ENCODE measurements around the gene KLHDC1. TPM values are rescaled to one million over a fixed set of nuclear protein-coding genes. Genes with fewer than 3 reads are reported as not detected.

Gene KLHDC1
- total and polyA plus RNA-seq, 9 of the 15 experiments (the other 6 are each of a cell fraction or from before 2014, with no cell fraction given) = 0.08 to 0.41 (median 0.18) TPM

- TF ChIP-seq CREB5 (CRISPR knock-in tag; IDR thresholded peaks at IDR 0.05) = no peak
- no peak for TF ChIP-seq ATF2 (CRISPR knock-in tag; IDR thresholded peaks at IDR 0.05)
- TF ChIP-seq RBBP5 (IDR thresholded peaks at IDR 0.05; ENCODE audit: borderline replicate concordance, insufficient read depth, low read length, poor library complexity, severe bottlenecking) = peak; percentile 83
- no peak for TF ChIP-seq HINFP (tag; conservative IDR thresholded peaks at IDR 0.05; ENCODE audit: low read depth)
- TF ChIP-seq THAP7 (CRISPR knock-in tag; IDR thresholded peaks at IDR 0.05) = no peak
- no peak for TF ChIP-seq ZNF79 (CRISPR knock-in tag; IDR thresholded peaks at IDR 0.05; ENCODE audit: low read depth)
- no peak for TF ChIP-seq SP2 (IDR thresholded peaks at IDR 0.05; ENCODE audit: extremely low read depth, low read depth, low read length, poor library complexity, severe bottlenecking)
- TF ChIP-seq C11orf30 (IDR thresholded peaks at IDR 0.05; ENCODE audit: low read depth) = no peak
- TF ChIP-seq RBM15 (IDR thresholded peaks at IDR 0.05; ENCODE audit: insufficient read depth, low read length) = no peak
- TF ChIP-seq POLR2AphosphoS2 (IDR thresholded peaks at IDR 0.05; ENCODE audit: low read length) = no peak
- no peak for TF ChIP-seq TAF7 (tag; IDR thresholded peaks at IDR 0.05)
- no peak for TF ChIP-seq CBFA2T2 (conservative IDR thresholded peaks at IDR 0.05)
- peak; percentile 88; the same call in 1 of the 2 replicates for TF ChIP-seq PHF8 (IDR thresholded peaks at IDR 0.05; ENCODE audit: borderline replicate concordance, low read length)
- no peak for TF ChIP-seq CHD4 (IDR thresholded peaks at IDR 0.05; ENCODE audit: insufficient read depth, insufficient replicate concordance, low read depth, low read length, poor library complexity, severe bottlenecking)
- TF ChIP-seq CHD1 (IDR thresholded peaks at IDR 0.05; ENCODE audit: low read length) = no peak
- TF ChIP-seq MITF (IDR thresholded peaks at IDR 0.05) = no peak
- no peak for TF ChIP-seq E2F5 (CRISPR knock-in tag; IDR thresholded peaks at IDR 0.05)
- TF ChIP-seq LEF1 (IDR thresholded peaks at IDR 0.05) = no peak
- no peak for TF ChIP-seq FOXJ3 (CRISPR knock-in tag; IDR thresholded peaks at IDR 0.05)
Measured at GRCh38 chr14:49692811-49693734, at the start of gene KLHDC1 (continued).

Measured in K562 (cell line).